Subcutaneous abdominal adipose tissue (tissue), 5 donors: ENCODE data around the gene DDX24.

Experiments used
- H3K27ac ChIP-seq: one replicate; pipeline ENCODE4 v1.7.0; 2013; ENCODE audit warnings: low read depth, mild to moderate bottlenecking, inconsistent platforms, low read length, moderate library complexity
- H3K27me3 ChIP-seq, 5 donors: one replicate each; pipeline ENCODE4 v1.7.0; 2013; ENCODE audit warnings: low read length in 5 of 5, inconsistent platforms in 1 of 5; ENCODE audit not compliant: control insufficient read depth in 5 of 5, insufficient read depth in 4 of 5
- H3K36me3 ChIP-seq, 5 donors: one replicate each; pipeline ENCODE4 v1.7.0; 2013; ENCODE audit warnings: low read length in 5 of 5; ENCODE audit not compliant: control insufficient read depth in 5 of 5, insufficient read depth in 5 of 5
- H3K4me1 ChIP-seq, 5 donors: one replicate each; pipeline ENCODE4 v1.7.0; 2013; ENCODE audit warnings: low read length in 5 of 5, mild to moderate bottlenecking in 3 of 5, moderate library complexity in 1 of 5; ENCODE audit not compliant: control insufficient read depth in 5 of 5, insufficient read depth in 5 of 5
- H3K4me3 ChIP-seq, 5 donors: one replicate each; pipeline ENCODE4 v1.7.0; 2013; ENCODE audit warnings: low read length in 5 of 5, low read depth in 1 of 5
- H3K9ac ChIP-seq, 5 donors: one replicate each; pipeline ENCODE4 v1.7.0; 2013; ENCODE audit warnings: low read length in 5 of 5, mild to moderate bottlenecking in 4 of 5, moderate library complexity in 3 of 5
- H3K9me3 ChIP-seq, 5 donors: one replicate each; pipeline ENCODE4 v1.7.0; 2013; ENCODE audit warnings: low read length in 5 of 5; ENCODE audit not compliant: control insufficient read depth in 5 of 5
- donor health status: healthy.
- donor health status: healthy.
- donor health status: healthy.
- donor health status: healthy.
- donor health status: healthy.

DDX24 gene

DNA sequence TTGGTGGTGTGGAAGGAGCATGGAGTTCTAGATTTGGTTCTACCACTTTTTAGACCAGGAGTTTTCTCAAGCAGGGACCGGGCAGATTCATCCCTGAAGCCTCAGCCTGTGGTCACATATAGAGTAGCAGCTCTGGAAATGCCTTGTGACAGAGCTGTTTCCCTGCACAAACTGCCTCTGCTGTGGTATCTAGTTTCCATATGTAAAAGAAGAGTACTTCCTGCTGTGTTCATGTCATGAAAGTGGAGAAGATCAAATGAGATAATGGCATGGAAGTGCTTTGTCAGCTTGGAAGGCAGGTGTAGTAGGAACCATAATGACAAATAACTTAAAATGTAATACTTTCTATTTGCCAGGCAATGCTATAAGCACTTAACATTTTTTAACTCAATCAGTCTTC, 28.8 kb downstream of the DDX24 start:
- Histone ChIP-seq H3K36me3 (peaks cover 21 to 94% (median 94%) of the 10 kb centered on the region in 5 donors), H3K27ac (peak overlapping the region; percentile 20), H3K9ac (no peak overlapping the region), H3K4me3 (no peak overlapping the region), H3K9me3 (no peaks in the 10 kb centered on the region), H3K27me3 (no peaks in the 10 kb centered on the region), H3K4me1 (peaks cover 1 to 52% (median 7%) of the 10 kb centered on the region in 5 donors)

DNA sequence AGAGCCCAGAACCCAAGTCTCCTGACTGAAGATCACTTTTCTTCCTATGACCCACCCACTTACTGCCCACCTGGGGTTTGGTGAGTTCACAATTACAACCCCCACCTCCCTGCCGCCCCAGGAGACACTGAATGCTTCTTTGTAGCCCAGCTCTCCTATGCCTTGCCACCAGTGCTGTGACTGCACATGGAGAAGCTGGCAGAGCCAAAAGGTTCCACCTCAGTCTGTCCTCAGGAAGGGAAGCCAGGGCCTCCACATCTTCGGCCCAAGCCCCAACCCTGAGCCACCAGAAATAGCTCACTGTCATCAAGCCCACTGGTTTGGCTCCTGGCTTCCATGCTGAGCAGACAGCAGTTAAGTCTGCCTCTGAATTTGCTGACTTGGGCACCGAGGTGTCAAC, 29.2 kb downstream of the DDX24 start:
- peaks cover 17 to 94% (median 94%) of the 10 kb centered on the region in 5 donors for H3K36me3 ChIP-seq
- H3K4me1 ChIP-seq, result peaks cover 0 to 48% (median 4%) of the 10 kb centered on the region in 5 donors
- H3K9ac ChIP-seq, result no peak overlapping the region
- peak overlapping the region; percentile 20 for H3K27ac ChIP-seq
- H3K4me3 ChIP-seq, result no peak overlapping the region
- no peaks in the 10 kb centered on the region for H3K27me3 ChIP-seq
- no peaks in the 10 kb centered on the region for H3K9me3 ChIP-seq

DNA sequence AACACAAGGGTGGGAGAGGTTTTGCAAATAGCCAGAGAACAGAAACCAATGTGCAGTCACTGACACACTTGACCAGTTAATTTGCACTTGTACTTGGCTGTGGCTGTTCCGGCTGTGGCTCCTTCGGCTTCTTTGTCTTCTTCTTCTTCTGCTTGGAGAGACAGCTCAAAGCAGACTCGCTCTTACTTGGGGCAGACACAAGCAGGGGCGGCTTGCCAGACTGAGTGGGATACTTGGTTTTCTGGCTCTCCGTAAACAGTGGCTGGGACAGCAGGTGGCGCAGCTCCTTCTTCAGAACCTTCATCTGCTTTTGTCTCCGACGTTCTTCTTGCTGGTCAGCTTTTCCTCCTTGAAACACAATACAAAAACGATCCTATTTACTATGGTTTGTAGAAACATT, 29.9 kb downstream of the DDX24 start:
- Histone ChIP-seq H3K9ac (no peak overlapping the region), H3K27ac (no peak overlapping the region), H3K9me3 (no peaks in the 10 kb centered on the region), H3K27me3 (no peaks in the 10 kb centered on the region), H3K4me3 (no peak overlapping the region), H3K4me1 (peaks cover 0 to 44% (median 4%) of the 10 kb centered on the region in 5 donors), H3K36me3 (peaks cover 17 to 94% (median 94%) of the 10 kb centered on the region in 5 donors)

DNA sequence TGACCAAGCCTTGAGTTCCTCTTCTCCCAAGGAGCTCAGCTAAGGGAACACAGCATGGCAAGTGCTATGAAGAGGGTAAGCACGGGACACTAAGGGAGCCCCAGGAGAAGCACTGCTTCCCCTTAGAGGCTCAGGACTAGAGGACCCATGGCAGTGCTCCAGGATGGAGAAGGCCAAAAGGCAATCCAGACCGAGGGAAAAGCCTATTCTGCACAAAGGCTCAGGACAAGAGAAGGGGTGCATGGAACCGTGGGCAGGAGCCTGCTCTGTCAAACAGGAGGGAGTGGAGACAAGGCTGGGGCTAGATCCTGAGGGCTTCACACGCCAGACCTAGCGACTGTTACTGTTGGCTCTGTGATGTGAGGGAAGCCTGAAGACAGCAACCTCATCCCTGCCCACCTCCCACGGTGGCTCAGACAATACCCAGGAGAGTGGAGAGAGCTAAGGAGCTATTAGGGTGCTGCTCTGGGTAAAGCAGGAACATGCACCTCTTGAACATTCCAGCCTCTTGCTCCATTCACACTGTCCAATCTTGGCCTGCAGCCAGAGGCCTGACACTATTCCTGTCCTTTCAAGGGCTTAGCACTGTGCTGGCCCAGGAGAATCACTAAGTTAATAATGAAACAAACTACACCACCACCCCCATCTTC, 30.6 kb downstream of the DDX24 start:
- no peak overlapping the region for H3K27ac ChIP-seq
- H3K36me3 ChIP-seq, result peaks cover 12 to 94% (median 92%) of the 10 kb centered on the region in 5 donors
- H3K4me3 ChIP-seq, result no peak overlapping the region
- no peak overlapping the region for H3K9ac ChIP-seq
- H3K9me3 ChIP-seq, result no peaks in the 10 kb centered on the region
- peaks cover 0 to 44% (median 4%) of the 10 kb centered on the region in 5 donors for H3K4me1 ChIP-seq
- H3K27me3 ChIP-seq, result no peaks in the 10 kb centered on the region

DNA sequence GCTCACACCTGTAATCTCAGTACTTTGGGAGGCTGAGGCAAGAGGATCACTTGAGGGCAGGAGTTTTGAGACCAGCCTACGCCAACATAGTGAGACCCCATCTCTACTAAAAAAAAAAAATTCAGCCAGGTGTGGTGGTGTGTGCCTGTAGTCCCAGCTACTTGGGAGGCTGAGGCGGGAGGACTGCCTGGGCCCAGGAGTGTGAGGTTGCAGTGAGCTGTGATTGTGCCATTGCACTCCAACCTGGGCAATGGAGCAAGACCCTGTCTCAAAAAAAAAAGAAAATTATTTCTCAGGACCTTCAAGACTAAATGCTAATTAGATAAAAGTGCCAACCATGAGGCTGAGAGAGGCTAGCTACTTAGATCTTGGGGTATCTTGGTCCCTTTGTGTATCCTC, 31.4 kb downstream of the DDX24 start:
- H3K4me3 ChIP-seq, result no peak overlapping the region
- no peak overlapping the region for H3K9ac ChIP-seq
- H3K36me3 ChIP-seq, result peaks cover 12 to 94% (median 88%) of the 10 kb centered on the region in 5 donors

DNA sequence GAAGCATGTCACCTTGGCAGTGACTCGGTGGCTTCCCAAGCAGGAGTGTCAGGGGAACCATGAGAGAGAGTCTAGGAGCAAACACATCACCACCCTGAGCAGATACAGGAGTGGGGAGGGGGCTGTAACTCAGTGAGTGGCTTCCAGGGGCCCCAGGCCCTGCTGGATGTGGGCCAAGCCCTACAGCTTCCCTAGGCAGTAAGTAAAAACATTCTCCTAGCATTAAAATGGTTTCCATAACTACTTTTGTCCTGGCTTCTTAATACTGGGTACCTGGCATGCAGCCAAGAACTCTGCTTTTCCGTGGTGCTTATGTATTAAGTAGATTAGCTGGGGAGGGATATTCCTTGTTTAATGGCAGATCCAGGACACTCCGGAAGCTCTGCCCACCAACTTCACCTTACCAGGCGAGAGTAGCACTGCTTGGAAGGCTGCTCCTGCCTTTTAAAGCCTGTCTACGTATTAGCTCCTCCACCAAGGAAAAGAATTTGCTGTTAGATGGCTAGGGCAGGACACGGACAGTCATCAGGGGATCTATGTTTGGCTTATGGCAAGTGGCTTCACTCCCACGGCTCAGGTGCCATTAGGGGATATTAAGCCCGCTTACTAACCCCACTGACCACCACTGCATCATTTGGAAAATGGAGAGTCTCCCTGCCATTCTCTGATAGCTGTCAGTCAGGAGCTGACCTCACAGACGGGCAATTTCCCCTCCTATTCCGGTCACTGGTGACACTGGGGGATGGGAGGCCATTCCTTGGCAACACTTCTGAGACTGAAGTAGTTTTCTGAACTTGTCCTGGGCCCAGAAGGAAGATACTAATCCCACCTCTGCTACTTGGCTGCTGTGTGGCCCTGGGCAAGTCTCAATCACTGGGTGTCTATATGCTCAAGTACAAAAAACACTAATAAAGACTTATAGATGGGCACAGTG, 32.0 kb downstream of the DDX24 start:
- H3K36me3 ChIP-seq, result peaks cover 12 to 94% (median 88%) of the 10 kb centered on the region in 5 donors
- no peak overlapping the region for H3K9ac ChIP-seq
- peaks cover 0 to 36% (median 1%) of the 10 kb centered on the region in 5 donors for H3K4me1 ChIP-seq
- no peaks in the 10 kb centered on the region for H3K9me3 ChIP-seq
- no peak overlapping the region for H3K4me3 ChIP-seq
- no peaks in the 10 kb centered on the region for H3K27me3 ChIP-seq
- no peak overlapping the region for H3K27ac ChIP-seq

More for the DNA sequence above, 31.4 kb downstream of the DDX24 start:
- Histone ChIP-seq H3K27ac (no peak overlapping the region), H3K4me1 (peaks cover 0 to 42% (median 4%) of the 10 kb centered on the region in 5 donors), H3K9me3 (no peaks in the 10 kb centered on the region), H3K27me3 (no peaks in the 10 kb centered on the region)

DNA sequence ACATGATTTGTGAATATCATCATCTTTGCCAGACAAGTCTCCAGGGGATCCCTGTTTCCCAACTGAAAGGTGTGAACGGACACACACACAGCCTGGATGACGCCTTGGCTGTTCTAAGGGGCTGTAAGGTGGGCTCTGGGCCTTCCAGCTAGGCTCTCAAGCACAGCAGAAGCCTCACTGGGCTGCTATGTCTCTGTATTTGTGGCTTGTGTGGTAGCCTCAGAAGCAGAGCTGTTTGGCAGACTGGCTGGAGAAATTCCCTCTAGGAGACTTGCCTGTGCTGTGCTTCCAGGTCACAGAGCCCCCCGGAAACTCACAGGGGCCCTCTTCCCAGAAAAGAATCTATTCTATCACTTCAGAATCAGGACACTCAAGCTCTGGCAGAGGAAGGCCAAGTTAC, 33.4 kb downstream of the DDX24 start:
- Histone ChIP-seq H3K36me3 (peaks cover 12 to 94% (median 85%) of the 10 kb centered on the region in 5 donors), H3K4me3 (no peak overlapping the region), H3K27me3 (no peaks in the 10 kb centered on the region), H3K4me1 (peaks cover 0 to 34% (median 2%) of the 10 kb centered on the region in 5 donors), H3K27ac (no peak overlapping the region), H3K9me3 (no peaks in the 10 kb centered on the region), H3K9ac (no peak overlapping the region)

DNA sequence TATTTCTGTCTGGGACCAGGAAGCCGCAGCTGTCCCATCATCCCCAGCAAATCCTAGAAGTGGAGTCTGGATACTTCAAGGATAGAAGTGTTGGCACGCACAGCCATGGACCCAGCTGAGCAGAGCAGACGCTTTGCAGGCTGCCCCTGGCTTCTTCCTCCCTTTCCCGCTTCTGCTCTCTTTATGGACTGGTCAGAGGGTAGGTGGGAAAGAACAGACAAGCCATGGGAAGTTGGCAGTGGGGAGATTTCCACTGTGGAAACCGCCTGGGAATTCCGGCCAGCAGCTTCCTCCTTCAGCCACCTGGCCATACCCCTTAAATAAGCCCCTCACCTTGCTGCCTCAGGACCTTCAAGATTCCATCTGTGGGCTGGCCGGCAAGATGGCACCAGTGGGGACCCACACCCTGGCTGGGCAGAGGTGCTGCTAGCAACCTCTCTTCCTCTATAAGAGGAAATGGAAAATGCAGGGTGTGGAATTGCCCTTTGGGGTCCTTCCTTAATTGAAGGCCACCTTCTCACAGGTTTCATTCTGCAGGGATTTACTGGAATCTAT, 34.2 kb downstream of the DDX24 start:
- no peak overlapping the region for H3K9ac ChIP-seq
- H3K36me3 ChIP-seq, result peaks cover 10 to 86% (median 77%) of the 10 kb centered on the region in 5 donors
- H3K4me1 ChIP-seq, result peaks cover 4 to 34% (median 10%) of the 10 kb centered on the region in 5 donors
- no peak overlapping the region for H3K27ac ChIP-seq
- H3K4me3 ChIP-seq, result no peak overlapping the region
- no peaks in the 10 kb centered on the region for H3K27me3 ChIP-seq
- no peaks in the 10 kb centered on the region for H3K9me3 ChIP-seq

DNA sequence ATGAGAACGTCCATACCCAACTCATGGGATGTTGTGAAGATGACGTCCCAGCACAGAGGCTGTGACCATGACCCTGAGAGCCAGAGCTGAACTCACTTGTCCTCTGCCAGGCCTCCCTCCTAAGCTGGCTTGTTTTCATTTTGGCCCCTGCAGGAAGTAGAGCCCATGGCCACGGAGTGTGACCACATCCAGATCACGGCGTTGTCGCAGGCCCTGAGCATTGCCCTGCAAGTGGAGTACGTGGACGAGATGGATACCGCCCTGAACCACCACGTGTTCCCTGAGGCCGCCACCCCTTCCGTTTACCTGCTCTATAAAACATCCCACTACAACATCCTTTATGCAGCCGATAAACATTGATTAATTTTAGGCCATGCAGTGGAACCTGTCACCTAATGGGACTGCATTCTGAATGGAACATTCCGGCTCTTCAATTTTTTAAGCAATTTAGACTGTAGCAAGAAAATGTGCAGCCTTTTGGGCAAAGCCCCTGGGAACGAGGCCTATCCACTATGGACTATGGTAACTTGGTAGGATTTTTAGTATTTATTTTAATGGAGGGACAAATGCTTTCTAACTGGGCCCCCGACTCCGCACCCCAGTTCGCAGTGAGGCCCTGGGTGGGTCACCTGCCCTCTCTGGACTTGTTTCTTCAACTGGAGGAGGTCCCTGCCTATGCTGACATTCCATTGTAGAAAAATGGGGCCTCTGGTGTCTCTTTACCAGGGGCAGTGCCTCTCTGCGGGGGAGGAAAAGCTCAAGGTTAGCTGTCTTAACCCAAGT, 35.2 kb downstream of the DDX24 start:
- H3K4me3 ChIP-seq, result no peak overlapping the region
- no peak overlapping the region for H3K27ac ChIP-seq
- no peaks in the 10 kb centered on the region for H3K27me3 ChIP-seq
- peaks cover 4 to 30% (median 15%) of the 10 kb centered on the region in 5 donors for H3K4me1 ChIP-seq
- no peaks in the 10 kb centered on the region for H3K9me3 ChIP-seq
- H3K36me3 ChIP-seq, result peaks cover 8 to 76% (median 67%) of the 10 kb centered on the region in 5 donors
- no peak overlapping the region for H3K9ac ChIP-seq
